GM13977 (cell line): ENCODE results near the gene ITGB2.

Source experiments
- DNase-seq: peaks from one replicate; pipeline ENCODE4 v3.0.0; 2012; ENCODE audit warnings: low spot score
- in situ Hi-C: fragments of 300-500 bp; cut with MboI; formaldehyde crosslinking; loops from one replicate; pipeline ENCODE4 v1.12.0; 2022; ENCODE audit warnings: low sequenced_read_pairs, low pct_unique_long_range_greater_than_20kb, mixed read lengths, inconsistent platforms; ENCODE audit not compliant: unreplicated experiment
- TF ChIP-seq, protein P1 (sequence below): IDR thresholded peaks from 2 replicates; pipeline ENCODE4 v1.5.1; 2012; ENCODE audit warnings: mild to moderate bottlenecking, control low read depth; ENCODE audit not compliant: insufficient read depth; ENCODE audit errors: extremely low read depth, missing control alignments

The ITGB2 gene

DNA sequence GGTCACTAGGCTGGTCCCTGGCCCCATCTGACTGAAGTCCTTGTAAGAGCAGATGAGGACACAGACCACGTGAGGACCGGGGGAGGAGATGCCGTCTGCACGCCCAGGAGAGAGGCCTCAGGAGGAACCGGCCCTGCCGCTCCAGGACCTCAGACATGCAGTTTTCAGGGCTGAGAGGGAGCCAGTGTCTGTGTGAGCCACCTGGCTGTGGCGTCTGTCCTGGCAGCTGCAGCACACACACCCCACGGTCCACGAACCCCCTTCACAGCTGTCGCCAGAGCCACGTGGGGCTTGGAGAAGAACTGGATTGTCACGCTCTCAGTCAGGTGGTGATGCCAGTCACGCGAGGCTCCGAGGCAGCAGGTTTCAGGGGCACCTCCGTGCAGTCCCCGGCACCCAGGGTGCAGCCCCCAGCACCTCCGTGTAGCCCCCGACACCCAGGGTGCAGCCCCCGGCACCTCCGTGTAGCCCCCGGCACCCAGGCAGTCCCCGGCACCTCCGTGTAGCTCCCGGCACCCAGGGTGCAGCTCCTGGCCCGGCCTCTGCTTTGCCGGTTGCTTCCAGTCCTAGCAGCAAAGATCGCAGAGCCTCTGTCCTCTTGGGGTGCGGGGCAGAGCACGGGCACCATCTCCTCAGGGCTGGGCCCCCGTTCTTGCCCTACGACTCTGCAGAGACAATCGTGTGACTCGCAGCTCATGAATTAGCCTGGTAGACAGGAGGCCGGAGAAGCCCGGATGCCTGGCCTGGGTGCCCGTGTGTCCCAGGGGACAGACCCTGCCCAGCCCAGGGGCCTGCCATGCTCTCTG is 83.8 kb downstream of the ITGB2 start:
- no peak for DNase-seq

GRCh38 chr21:44836349-44836665 is 84.4 kb downstream of the ITGB2 start:
- in situ Hi-C loops = no loop called here
- TF ChIP-seq, protein P1, sequence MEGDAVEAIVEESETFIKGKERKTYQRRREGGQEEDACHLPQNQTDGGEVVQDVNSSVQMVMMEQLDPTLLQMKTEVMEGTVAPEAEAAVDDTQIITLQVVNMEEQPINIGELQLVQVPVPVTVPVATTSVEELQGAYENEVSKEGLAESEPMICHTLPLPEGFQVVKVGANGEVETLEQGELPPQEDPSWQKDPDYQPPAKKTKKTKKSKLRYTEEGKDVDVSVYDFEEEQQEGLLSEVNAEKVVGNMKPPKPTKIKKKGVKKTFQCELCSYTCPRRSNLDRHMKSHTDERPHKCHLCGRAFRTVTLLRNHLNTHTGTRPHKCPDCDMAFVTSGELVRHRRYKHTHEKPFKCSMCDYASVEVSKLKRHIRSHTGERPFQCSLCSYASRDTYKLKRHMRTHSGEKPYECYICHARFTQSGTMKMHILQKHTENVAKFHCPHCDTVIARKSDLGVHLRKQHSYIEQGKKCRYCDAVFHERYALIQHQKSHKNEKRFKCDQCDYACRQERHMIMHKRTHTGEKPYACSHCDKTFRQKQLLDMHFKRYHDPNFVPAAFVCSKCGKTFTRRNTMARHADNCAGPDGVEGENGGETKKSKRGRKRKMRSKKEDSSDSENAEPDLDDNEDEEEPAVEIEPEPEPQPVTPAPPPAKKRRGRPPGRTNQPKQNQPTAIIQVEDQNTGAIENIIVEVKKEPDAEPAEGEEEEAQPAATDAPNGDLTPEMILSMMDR = no peak
- no peak for DNase-seq

More for the DNA sequence above, 83.8 kb downstream of the ITGB2 start:
- in situ Hi-C loops = no loop called here
- TF ChIP-seq, protein P1 = no peak
